Panc1 (cell line): ENCODE measurements around the gene TARM1. TPM values are rescaled to one million over a fixed set of nuclear protein-coding genes. Genes with fewer than 3 reads are reported as not detected.
"Not testable (repeated sequence)": the region's sequence is repeated elsewhere in the genome, so short reads cannot be mapped to it uniquely, and the experiment has no call there.

Experiments used
- ATAC-seq: fragments of 200-7000 bp; cut with Tn5 transposase; 2 replicates; pipeline ENCODE4 v1.9.1; 2020; ENCODE audit warnings: mild to moderate bottlenecking, moderate library complexity
- BruUV-seq: library from RNA; stranded (reverse); fragments of 400-500 nt; replicated peaks from 2 replicates; lab custom pipeline; 2021; lab: Mats Ljungman, UMichigan
- CTCF ChIA-PET: fragments of 300-600 bp; sonication (Branson Sonifier 250); formaldehyde crosslinking; loops from one replicate; lab custom pipeline; 2022; ENCODE audit warnings: antibody characterized with exemption; lab: Charles Lee
- POLR2A ChIA-PET: fragments of 300-600 bp; sonication (Branson Sonifier 250); formaldehyde crosslinking; loops from one replicate; lab custom pipeline; 2022; ENCODE audit warnings: antibody characterized with exemption; lab: Charles Lee
- DNase-seq: peaks from one replicate; pipeline ENCODE4 v3.0.0-alpha.2; 2010; ENCODE audit warnings: low read depth, low spot score
- H3K27ac ChIP-seq: 2 replicates; pipeline ENCODE4 v1.5.1; 2011; ENCODE audit warnings: mild to moderate bottlenecking, low read length, inconsistent platforms
- H3K27me3 ChIP-seq: fragments of 200-500 bp; sonication (Bioruptor generic); 2 replicates; pipeline ENCODE4 v1.6.0; 2014; ENCODE audit warnings: low read length, inconsistent platforms; ENCODE audit not compliant: control insufficient read depth, insufficient read depth
- H3K36me3 ChIP-seq: fragments of 200-500 bp; sonication (Bioruptor generic); 2 replicates; pipeline ENCODE4 v1.5.1; 2014; ENCODE audit warnings: inconsistent platforms, mild to moderate bottlenecking, low read length, moderate library complexity; ENCODE audit not compliant: control insufficient read depth, insufficient read depth
- H3K4me1 ChIP-seq: 2 replicates; pipeline ENCODE4 v1.5.1; 2011; ENCODE audit warnings: inconsistent platforms, mild to moderate bottlenecking, low read length, moderate library complexity; ENCODE audit not compliant: control insufficient read depth, insufficient read depth
- H3K4me3 ChIP-seq, 2 experiments: 2 replicates each; pipeline ENCODE4 v1.5.1; 2011 to 2012; ENCODE audit warnings: low read depth in 2 of 2, low read length in 2 of 2, mild to moderate bottlenecking in 2 of 2, inconsistent platforms in 1 of 2, moderate library complexity in 1 of 2
- H3K9me3 ChIP-seq: fragments of 200-500 bp; sonication (Bioruptor generic); 2 replicates; pipeline ENCODE4 v1.5.1; 2014; ENCODE audit warnings: low read depth, mild to moderate bottlenecking, inconsistent platforms, low read length, moderate library complexity; ENCODE audit not compliant: control insufficient read depth, insufficient read depth
- CTCF ChIP-seq: fragments of 450-650 bp; IDR thresholded peaks from 2 replicates; pipeline ENCODE4 v1.5.1; 2017; ENCODE audit warnings: mild to moderate bottlenecking
- POLR2AphosphoS5 ChIP-seq: IDR thresholded peaks from 2 replicates; pipeline ENCODE4 v1.6.1; 2012; ENCODE audit warnings: mild to moderate bottlenecking, low read depth, low read length, moderate library complexity
- SIN3A ChIP-seq: IDR thresholded peaks from 2 replicates; pipeline ENCODE4 v1.6.1; 2012; ENCODE audit warnings: low read depth, mild to moderate bottlenecking, low read length, moderate library complexity, borderline replicate concordance; ENCODE audit not compliant: insufficient read depth
- TCF7L2 ChIP-seq: IDR thresholded peaks from 2 replicates; pipeline ENCODE4 v1.6.1; 2011; ENCODE audit warnings: mild to moderate bottlenecking, low read depth, low read length, inconsistent platforms
- in situ Hi-C: cut with HindIII; loops from 2 replicates; pipeline ENCODE4 v1.10.0; 2016; ENCODE audit warnings: low sequenced_read_pairs, low pct_unique_long_range_greater_than_20kb
- intact Hi-C: fragments of 100-400 bp; cut with micrococcal nuclease; formaldehyde crosslinking; loops from one replicate; pipeline ENCODE4 v1.10.0; 2022; ENCODE audit not compliant: unreplicated experiment
- total RNA-seq: library from RNA; stranded (reverse); gene quantifications from one replicate; pipeline ENCODE4 v1.2.1, GENCODE V29; 2021; ENCODE audit not compliant: unreplicated experiment
- TF ChIP-seq, protein P1 (sequence below), 2 experiments: IDR thresholded peaks; 2 replicates each; pipeline ENCODE4 v1.6.1; 2011 to 2012; ENCODE audit warnings: low read depth in 2 of 2, control low read depth in 1 of 2, low read length in 1 of 2, mild to moderate bottlenecking in 1 of 2, moderate library complexity in 1 of 2; ENCODE audit not compliant: insufficient read depth in 1 of 2

The TARM1 gene
- total RNA-seq, 1 experiment from 2014 or later, result not detected

- ChIA-PET CTCF (interaction anchor here (0.6 to 1.4 kb wide), 2 partner anchors 10 to 231 kb away, joined by 5 read pairs; no protein-coding TSS in a partner anchor), POLR2A (no interaction called here)
- ATAC-seq (no peak), DNase-seq (no peak)
- H3K36me3 ChIP-seq, result no peaks in the 10 kb centered on the region
- no peak for TF ChIP-seq POLR2AphosphoS5
- no peak for TF ChIP-seq CTCF
- TF ChIP-seq, protein P1, sequence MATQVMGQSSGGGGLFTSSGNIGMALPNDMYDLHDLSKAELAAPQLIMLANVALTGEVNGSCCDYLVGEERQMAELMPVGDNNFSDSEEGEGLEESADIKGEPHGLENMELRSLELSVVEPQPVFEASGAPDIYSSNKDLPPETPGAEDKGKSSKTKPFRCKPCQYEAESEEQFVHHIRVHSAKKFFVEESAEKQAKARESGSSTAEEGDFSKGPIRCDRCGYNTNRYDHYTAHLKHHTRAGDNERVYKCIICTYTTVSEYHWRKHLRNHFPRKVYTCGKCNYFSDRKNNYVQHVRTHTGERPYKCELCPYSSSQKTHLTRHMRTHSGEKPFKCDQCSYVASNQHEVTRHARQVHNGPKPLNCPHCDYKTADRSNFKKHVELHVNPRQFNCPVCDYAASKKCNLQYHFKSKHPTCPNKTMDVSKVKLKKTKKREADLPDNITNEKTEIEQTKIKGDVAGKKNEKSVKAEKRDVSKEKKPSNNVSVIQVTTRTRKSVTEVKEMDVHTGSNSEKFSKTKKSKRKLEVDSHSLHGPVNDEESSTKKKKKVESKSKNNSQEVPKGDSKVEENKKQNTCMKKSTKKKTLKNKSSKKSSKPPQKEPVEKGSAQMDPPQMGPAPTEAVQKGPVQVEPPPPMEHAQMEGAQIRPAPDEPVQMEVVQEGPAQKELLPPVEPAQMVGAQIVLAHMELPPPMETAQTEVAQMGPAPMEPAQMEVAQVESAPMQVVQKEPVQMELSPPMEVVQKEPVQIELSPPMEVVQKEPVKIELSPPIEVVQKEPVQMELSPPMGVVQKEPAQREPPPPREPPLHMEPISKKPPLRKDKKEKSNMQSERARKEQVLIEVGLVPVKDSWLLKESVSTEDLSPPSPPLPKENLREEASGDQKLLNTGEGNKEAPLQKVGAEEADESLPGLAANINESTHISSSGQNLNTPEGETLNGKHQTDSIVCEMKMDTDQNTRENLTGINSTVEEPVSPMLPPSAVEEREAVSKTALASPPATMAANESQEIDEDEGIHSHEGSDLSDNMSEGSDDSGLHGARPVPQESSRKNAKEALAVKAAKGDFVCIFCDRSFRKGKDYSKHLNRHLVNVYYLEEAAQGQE (IDR thresholded peaks at IDR 0.05; ENCODE audit: insufficient read depth in 1 of 2, low read depth in 2 of 2, low read length in 1 of 2), result no peak
- TF ChIP-seq TCF7L2, result no peak
- TF ChIP-seq SIN3A, result no peak
- H3K4me1 ChIP-seq, result peaks cover 17% of the 10 kb centered on the region
- intact Hi-C loops, result no loop called here
- BruUV-seq, result no TSS peak
- in situ Hi-C loops, result loop anchor here (25.0 kb wide), 1 partner anchor 128 kb away; the partner anchor contains the start of gene CACNG7
- H3K27me3 ChIP-seq, result no peaks in the 10 kb centered on the region
- no peaks in the 10 kb centered on the region for H3K9me3 ChIP-seq
- no peak overlapping the region for H3K4me3 ChIP-seq
- H3K27ac ChIP-seq, result no peak overlapping the region
Observed at GRCh38 chr19:54040003-54040402, 41.2 kb downstream of the TARM1 start.

DNA sequence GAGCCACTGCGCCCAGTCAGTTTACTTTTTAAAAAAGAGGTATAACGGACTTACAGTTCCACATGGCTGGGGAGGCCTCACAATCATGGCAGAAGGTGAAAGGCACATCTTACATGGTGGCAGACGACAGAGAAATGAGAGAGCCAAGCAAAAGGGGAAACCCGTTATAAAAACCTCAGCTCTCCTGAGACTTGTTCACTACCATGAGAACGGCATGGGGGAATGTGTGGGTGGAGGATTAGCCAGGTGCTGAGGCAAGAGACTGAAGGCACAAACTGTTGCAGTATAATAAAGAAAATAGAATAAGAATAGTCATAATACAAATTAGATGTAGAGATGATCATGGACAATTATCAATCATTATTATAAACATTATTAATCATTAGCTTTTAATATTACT, 44.6 kb downstream of the TARM1 start:
- DNase-seq, result not testable (repeated sequence)

More for the DNA sequence above, 44.6 kb downstream of the TARM1 start:
- BruUV-seq, H3K9me3 ChIP-seq, intact Hi-C loops, POLR2A ChIA-PET, H3K27ac ChIP-seq, H3K36me3 ChIP-seq, H3K4me1 ChIP-seq, H3K4me3 ChIP-seq, H3K27me3 ChIP-seq, ATAC-seq: not testable (repeated sequence)
- in situ Hi-C loops, result loop anchor here (25.0 kb wide), 1 partner anchor 124 kb away; the partner anchor contains the start of gene CACNG7
- CTCF ChIA-PET, result interaction anchor here (1.0 kb wide), 1 partner anchor 25 kb away, joined by 4 read pairs; no protein-coding TSS in a partner anchor
